GM23338 (cell line): Measurements from ENCODE around the gene ZNF787. TPM values are rescaled to one million over a fixed set of nuclear protein-coding genes. Genes with fewer than 3 reads are reported as not detected.

Experiments used
- ATAC-seq: fragments of 200-7000 bp; cut with Tn5 transposase; 3 replicates; pipeline ENCODE4 v1.9.1; 2020
- DNase-seq: peaks from one replicate; pipeline ENCODE4 v3.0.0-alpha.2; 2015; ENCODE audit warnings: low spot score
- H2AFZ ChIP-seq: fragments of 200-600 bp; sonication (generic); 2 replicates; pipeline ENCODE4 v1.8.0; 2016; ENCODE audit warnings: antibody characterized with exemption, mild to moderate bottlenecking, moderate library complexity
- H3F3A ChIP-seq: fragments of 200-600 bp; sonication (generic); replicated peaks from 2 replicates; pipeline ENCODE4 v1.8.0; 2017; ENCODE audit warnings: antibody characterized with exemption, mixed run types, low read depth
- H3K27ac ChIP-seq: fragments of 200-600 bp; sonication (generic); 2 replicates; pipeline ENCODE4 v1.6.1; 2016; ENCODE audit warnings: low read depth
- H3K27me3 ChIP-seq: fragments of 200-600 bp; sonication (generic); 2 replicates; pipeline ENCODE4 v1.8.0; 2016; ENCODE audit warnings: mild to moderate bottlenecking, mixed run types, moderate library complexity; ENCODE audit not compliant: insufficient read depth
- H3K36me3 ChIP-seq: fragments of 200-600 bp; sonication (generic); 2 replicates; pipeline ENCODE4 v1.8.0; 2016; ENCODE audit warnings: mild to moderate bottlenecking; ENCODE audit not compliant: insufficient read depth
- H3K4me1 ChIP-seq: fragments of 200-600 bp; sonication (generic); 2 replicates; pipeline ENCODE4 v1.8.0; 2016; ENCODE audit warnings: mild to moderate bottlenecking, moderate library complexity; ENCODE audit not compliant: insufficient read depth
- H3K4me2 ChIP-seq: fragments of 200-600 bp; sonication (generic); 2 replicates; pipeline ENCODE4 v1.7.1; 2017; ENCODE audit warnings: mixed run types
- H3K4me3 ChIP-seq: fragments of 200-600 bp; sonication (generic); 2 replicates; pipeline ENCODE4 v1.6.1; 2016; ENCODE audit warnings: mixed run types
- H3K79me2 ChIP-seq: fragments of 200-600 bp; sonication (generic); replicated peaks from 2 replicates; pipeline ENCODE4 v1.8.0; 2017; ENCODE audit warnings: mild to moderate bottlenecking; ENCODE audit not compliant: insufficient read depth
- H3K9me2 ChIP-seq: fragments of 200-600 bp; sonication (generic); 2 replicates; pipeline ENCODE4 v1.8.0; 2017; ENCODE audit not compliant: insufficient read depth
- H4K20me1 ChIP-seq: fragments of 200-600 bp; sonication (generic); replicated peaks from 2 replicates; pipeline ENCODE4 v1.8.0; 2017; ENCODE audit warnings: mild to moderate bottlenecking; ENCODE audit not compliant: insufficient read depth
- H3K27ac Mint-ChIP-seq: 2 replicates; pipeline ENCODE4 v1.8.0; 2020; ENCODE audit warnings: inconsistent platforms, mild to moderate bottlenecking, moderate library complexity, mixed read lengths
- H3K27me3 Mint-ChIP-seq: 3 replicates; pipeline ENCODE4 v1.8.0; 2022; ENCODE audit warnings: low read depth, mild to moderate bottlenecking, moderate library complexity, mixed read lengths, inconsistent platforms; ENCODE audit not compliant: insufficient read depth, poor library complexity
- H3K36me3 Mint-ChIP-seq: 3 replicates; pipeline ENCODE4 v1.8.0; 2021; ENCODE audit warnings: low read depth, mild to moderate bottlenecking, inconsistent platforms, moderate library complexity, mixed read lengths
- H3K4me1 Mint-ChIP-seq: 3 replicates; pipeline ENCODE4 v1.8.0; 2020; ENCODE audit warnings: mild to moderate bottlenecking, inconsistent platforms, mixed read lengths
- H3K4me3 Mint-ChIP-seq: 3 replicates; pipeline ENCODE4 v1.8.0; 2021; ENCODE audit warnings: moderate library complexity, mild to moderate bottlenecking, inconsistent platforms, mixed read lengths
- H3K9me3 Mint-ChIP-seq: 3 replicates; pipeline ENCODE4 v1.8.0; 2020; ENCODE audit warnings: moderate library complexity, mild to moderate bottlenecking, inconsistent platforms, mixed read lengths
- CREB1 ChIP-seq: fragments of 250-450 bp; sonication (Bioruptor Pico); IDR thresholded peaks from 2 replicates; pipeline ENCODE4 v1.5.0; 2020; ENCODE audit warnings: low read depth, mild to moderate bottlenecking, moderate library complexity
- EZH2 ChIP-seq: fragments of 200-600 bp; sonication (generic); IDR thresholded peaks from one replicate; pipeline ENCODE4 v1.8.0; 2017; ENCODE audit warnings: antibody characterized with exemption, mild to moderate bottlenecking, low read depth; ENCODE audit not compliant: unreplicated experiment
- EZH2phosphoT487 ChIP-seq: fragments of 200-600 bp; sonication (generic); IDR thresholded peaks from one replicate; pipeline ENCODE4 v1.8.1; 2018; ENCODE audit warnings: antibody characterized with exemption; ENCODE audit not compliant: unreplicated experiment
- JUNB ChIP-seq: IDR thresholded peaks from one replicate; pipeline ENCODE4 v1.6.1; 2016; ENCODE audit warnings: antibody characterized with exemption; ENCODE audit not compliant: unreplicated experiment
- NANOG ChIP-seq: IDR thresholded peaks from 2 replicates; pipeline ENCODE4 v1.6.1; 2016; ENCODE audit warnings: antibody characterized with exemption, borderline replicate concordance
- STAT1 ChIP-seq: IDR thresholded peaks from one replicate; pipeline ENCODE4 v1.6.1; 2016; ENCODE audit warnings: antibody characterized with exemption; ENCODE audit not compliant: unreplicated experiment
- ZNF331 ChIP-seq: fragments of 250-450 bp; sonication (Bioruptor Pico); IDR thresholded peaks from 2 replicates; pipeline ENCODE4 v1.5.0; 2020; ENCODE audit warnings: low read depth, mild to moderate bottlenecking, moderate library complexity
- polyA plus RNA-seq: library from polyadenylated mRNA; unstranded; fragments of >200 nt; fragmentation: Nextera tagmentation; extraction: Ambion mirVana; gene quantifications from 2 replicates; pipeline ENCODE4 v1.2.1, GENCODE V29; 2016
- total RNA-seq: library from RNA; depleted of rRNA; stranded (reverse); fragments of >200 nt; shearing (Covaris generic); gene quantifications from 2 replicates; pipeline ENCODE4 v1.2.3, GENCODE V29; 2014
- TF ChIP-seq, protein P1 (sequence below): fragments of 250-450 bp; sonication (Bioruptor Pico); IDR thresholded peaks from 2 replicates; pipeline ENCODE4 v1.5.0; 2020; ENCODE audit warnings: mild to moderate bottlenecking, moderate library complexity
- TF ChIP-seq, protein P2 (sequence below), 2 experiments: fragments of 200-600 bp in 1 of 2; sonication (generic) in 1 of 2; conservative IDR thresholded peaks; 2 replicates each; pipeline versions ENCODE4 v1.5.1 to v1.6.1; 2016 to 2017; ENCODE audit warnings: antibody characterized with exemption in 2 of 2, low read depth in 2 of 2, mild to moderate bottlenecking in 2 of 2, moderate library complexity in 1 of 2
- TF ChIP-seq, protein P3 (sequence below): IDR thresholded peaks from one replicate; pipeline ENCODE4 v1.6.1; 2018; ENCODE audit warnings: antibody characterized with exemption; ENCODE audit not compliant: unreplicated experiment

The ZNF787 gene
- total and polyA plus RNA-seq, 2 experiments from 2014 or later = 12.5 to 44.6 TPM

DNA sequence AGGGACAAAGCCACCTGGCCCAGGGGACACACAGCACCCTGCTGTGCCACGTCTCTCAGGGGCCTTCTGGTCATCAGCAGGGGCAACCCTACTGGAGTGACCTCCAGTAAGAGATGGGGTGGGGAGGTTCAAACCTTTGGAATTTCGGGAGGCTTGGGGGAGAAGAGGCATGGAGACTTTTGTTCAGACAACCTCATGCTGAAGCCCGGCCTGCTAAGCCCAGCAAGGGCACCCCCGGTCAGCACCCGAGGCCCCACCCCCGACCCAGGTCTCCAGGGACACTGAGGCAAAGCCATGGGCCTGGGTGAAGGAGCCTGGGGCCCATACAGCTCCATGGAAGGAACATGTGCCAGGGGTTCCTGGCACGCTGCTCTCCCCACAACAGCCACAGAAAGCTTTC, 23.3 kb downstream of the ZNF787 start:
- H3K4me2 ChIP-seq = no peak overlapping the region
- no peak overlapping the region for H2AFZ ChIP-seq
- H3K36me3 ChIP-seq = peaks cover 4% of the 10 kb centered on the region; the same call in 1 of the 2 replicates
- TF ChIP-seq, protein P1, sequence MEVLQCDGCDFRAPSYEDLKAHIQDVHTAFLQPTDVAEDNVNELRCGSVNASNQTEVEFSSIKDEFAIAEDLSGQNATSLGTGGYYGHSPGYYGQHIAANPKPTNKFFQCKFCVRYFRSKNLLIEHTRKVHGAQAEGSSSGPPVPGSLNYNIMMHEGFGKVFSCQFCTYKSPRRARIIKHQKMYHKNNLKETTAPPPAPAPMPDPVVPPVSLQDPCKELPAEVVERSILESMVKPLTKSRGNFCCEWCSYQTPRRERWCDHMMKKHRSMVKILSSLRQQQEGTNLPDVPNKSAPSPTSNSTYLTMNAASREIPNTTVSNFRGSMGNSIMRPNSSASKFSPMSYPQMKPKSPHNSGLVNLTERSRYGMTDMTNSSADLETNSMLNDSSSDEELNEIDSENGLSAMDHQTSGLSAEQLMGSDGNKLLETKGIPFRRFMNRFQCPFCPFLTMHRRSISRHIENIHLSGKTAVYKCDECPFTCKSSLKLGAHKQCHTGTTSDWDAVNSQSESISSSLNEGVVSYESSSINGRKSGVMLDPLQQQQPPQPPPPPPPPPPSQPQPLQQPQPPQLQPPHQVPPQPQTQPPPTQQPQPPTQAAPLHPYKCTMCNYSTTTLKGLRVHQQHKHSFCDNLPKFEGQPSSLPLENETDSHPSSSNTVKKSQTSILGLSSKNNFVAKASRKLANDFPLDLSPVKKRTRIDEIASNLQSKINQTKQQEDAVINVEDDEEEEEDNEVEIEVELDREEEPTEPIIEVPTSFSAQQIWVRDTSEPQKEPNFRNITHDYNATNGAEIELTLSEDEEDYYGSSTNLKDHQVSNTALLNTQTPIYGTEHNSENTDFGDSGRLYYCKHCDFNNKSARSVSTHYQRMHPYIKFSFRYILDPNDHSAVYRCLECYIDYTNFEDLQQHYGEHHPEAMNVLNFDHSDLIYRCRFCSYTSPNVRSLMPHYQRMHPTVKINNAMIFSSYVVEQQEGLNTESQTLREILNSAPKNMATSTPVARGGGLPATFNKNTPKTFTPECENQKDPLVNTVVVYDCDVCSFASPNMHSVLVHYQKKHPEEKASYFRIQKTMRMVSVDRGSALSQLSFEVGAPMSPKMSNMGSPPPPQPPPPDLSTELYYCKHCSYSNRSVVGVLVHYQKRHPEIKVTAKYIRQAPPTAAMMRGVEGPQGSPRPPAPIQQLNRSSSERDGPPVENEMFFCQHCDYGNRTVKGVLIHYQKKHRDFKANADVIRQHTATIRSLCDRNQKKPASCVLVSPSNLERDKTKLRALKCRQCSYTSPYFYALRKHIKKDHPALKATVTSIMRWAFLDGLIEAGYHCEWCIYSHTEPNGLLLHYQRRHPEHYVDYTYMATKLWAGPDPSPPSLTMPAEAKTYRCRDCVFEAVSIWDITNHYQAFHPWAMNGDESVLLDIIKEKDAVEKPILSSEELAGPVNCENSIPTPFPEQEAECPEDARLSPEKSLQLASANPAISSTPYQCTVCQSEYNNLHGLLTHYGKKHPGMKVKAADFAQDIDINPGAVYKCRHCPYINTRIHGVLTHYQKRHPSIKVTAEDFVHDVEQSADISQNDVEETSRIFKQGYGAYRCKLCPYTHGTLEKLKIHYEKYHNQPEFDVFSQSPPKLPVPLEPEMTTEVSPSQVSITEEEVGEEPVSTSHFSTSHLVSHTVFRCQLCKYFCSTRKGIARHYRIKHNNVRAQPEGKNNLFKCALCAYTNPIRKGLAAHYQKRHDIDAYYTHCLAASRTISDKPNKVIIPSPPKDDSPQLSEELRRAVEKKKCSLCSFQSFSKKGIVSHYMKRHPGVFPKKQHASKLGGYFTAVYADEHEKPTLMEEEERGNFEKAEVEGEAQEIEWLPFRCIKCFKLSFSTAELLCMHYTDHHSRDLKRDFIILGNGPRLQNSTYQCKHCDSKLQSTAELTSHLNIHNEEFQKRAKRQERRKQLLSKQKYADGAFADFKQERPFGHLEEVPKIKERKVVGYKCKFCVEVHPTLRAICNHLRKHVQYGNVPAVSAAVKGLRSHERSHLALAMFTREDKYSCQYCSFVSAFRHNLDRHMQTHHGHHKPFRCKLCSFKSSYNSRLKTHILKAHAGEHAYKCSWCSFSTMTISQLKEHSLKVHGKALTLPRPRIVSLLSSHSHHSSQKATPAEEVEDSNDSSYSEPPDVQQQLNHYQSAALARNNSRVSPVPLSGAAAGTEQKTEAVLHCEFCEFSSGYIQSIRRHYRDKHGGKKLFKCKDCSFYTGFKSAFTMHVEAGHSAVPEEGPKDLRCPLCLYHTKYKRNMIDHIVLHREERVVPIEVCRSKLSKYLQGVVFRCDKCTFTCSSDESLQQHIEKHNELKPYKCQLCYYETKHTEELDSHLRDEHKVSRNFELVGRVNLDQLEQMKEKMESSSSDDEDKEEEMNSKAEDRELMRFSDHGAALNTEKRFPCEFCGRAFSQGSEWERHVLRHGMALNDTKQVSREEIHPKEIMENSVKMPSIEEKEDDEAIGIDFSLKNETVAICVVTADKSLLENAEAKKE = no peak
- TF ChIP-seq STAT1 (no peak), JUNB (no peak), EZH2 (no peak), EZH2phosphoT487 (no peak), ZNF331 (no peak), NANOG (no peak), CREB1 (CRISPR knock-in tag) (no peak)
- TF ChIP-seq, protein P2, sequence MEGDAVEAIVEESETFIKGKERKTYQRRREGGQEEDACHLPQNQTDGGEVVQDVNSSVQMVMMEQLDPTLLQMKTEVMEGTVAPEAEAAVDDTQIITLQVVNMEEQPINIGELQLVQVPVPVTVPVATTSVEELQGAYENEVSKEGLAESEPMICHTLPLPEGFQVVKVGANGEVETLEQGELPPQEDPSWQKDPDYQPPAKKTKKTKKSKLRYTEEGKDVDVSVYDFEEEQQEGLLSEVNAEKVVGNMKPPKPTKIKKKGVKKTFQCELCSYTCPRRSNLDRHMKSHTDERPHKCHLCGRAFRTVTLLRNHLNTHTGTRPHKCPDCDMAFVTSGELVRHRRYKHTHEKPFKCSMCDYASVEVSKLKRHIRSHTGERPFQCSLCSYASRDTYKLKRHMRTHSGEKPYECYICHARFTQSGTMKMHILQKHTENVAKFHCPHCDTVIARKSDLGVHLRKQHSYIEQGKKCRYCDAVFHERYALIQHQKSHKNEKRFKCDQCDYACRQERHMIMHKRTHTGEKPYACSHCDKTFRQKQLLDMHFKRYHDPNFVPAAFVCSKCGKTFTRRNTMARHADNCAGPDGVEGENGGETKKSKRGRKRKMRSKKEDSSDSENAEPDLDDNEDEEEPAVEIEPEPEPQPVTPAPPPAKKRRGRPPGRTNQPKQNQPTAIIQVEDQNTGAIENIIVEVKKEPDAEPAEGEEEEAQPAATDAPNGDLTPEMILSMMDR (conservative IDR thresholded peaks at IDR 0.05; ENCODE audit: low read depth in 2 of 2) = no peak
- TF ChIP-seq, protein P3, sequence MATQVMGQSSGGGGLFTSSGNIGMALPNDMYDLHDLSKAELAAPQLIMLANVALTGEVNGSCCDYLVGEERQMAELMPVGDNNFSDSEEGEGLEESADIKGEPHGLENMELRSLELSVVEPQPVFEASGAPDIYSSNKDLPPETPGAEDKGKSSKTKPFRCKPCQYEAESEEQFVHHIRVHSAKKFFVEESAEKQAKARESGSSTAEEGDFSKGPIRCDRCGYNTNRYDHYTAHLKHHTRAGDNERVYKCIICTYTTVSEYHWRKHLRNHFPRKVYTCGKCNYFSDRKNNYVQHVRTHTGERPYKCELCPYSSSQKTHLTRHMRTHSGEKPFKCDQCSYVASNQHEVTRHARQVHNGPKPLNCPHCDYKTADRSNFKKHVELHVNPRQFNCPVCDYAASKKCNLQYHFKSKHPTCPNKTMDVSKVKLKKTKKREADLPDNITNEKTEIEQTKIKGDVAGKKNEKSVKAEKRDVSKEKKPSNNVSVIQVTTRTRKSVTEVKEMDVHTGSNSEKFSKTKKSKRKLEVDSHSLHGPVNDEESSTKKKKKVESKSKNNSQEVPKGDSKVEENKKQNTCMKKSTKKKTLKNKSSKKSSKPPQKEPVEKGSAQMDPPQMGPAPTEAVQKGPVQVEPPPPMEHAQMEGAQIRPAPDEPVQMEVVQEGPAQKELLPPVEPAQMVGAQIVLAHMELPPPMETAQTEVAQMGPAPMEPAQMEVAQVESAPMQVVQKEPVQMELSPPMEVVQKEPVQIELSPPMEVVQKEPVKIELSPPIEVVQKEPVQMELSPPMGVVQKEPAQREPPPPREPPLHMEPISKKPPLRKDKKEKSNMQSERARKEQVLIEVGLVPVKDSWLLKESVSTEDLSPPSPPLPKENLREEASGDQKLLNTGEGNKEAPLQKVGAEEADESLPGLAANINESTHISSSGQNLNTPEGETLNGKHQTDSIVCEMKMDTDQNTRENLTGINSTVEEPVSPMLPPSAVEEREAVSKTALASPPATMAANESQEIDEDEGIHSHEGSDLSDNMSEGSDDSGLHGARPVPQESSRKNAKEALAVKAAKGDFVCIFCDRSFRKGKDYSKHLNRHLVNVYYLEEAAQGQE = no peak
- no peaks in the 10 kb centered on the region for H3F3A ChIP-seq
- DNase-seq = no peak
- H3K4me3 Mint-ChIP-seq = no peak overlapping the region
- H3K9me2 ChIP-seq = no peaks in the 10 kb centered on the region
- no peaks in the 10 kb centered on the region for H3K4me1 ChIP-seq
- no peak overlapping the region for H3K27ac Mint-ChIP-seq
- peaks cover 51% of the 10 kb centered on the region for H3K36me3 Mint-ChIP-seq
- peaks cover 73% of the 10 kb centered on the region for H3K79me2 ChIP-seq
- peaks cover 3% of the 10 kb centered on the region for H3K4me1 Mint-ChIP-seq
- no peak for ATAC-seq
- H4K20me1 ChIP-seq = peaks cover 7% of the 10 kb centered on the region
- H3K27me3 ChIP-seq = no peaks in the 10 kb centered on the region
- H3K4me3 ChIP-seq = no peak overlapping the region
- no peak overlapping the region for H3K27ac ChIP-seq
- peaks cover 2% of the 10 kb centered on the region for H3K9me3 Mint-ChIP-seq
- peaks cover 11% of the 10 kb centered on the region for H3K27me3 Mint-ChIP-seq
